Natural killer cell treated with Interleukin-12 subunit alpha and Interleukin-12 subunit beta and Interleukin-15 and Interleukin-18, amount 100 ng/mL, for 72 hours (primary cell): Measurements from ENCODE around the gene HIVEP1. TPM values are rescaled to one million over a fixed set of nuclear protein-coding genes. Genes with fewer than 3 reads are reported as not detected.

Source experiments
- ATAC-seq, 2 donors: fragments of 150-1000 bp; cut with Tn5 transposase in 1 of 2; sonication (Bioruptor Pico), chemical (Tn5 transposase) in 1 of 2; 2 replicates each; pipeline ENCODE4 v1.10.0; 2021
- DNase-seq: peaks from one replicate; pipeline ENCODE4 v3.0.0; 2022; ENCODE audit warnings: low spot score
- H3K27ac Mint-ChIP-seq, 2 donors: 1 replicate in 1 of 2; 2 replicates in 1 of 2; pipeline ENCODE4 v1.8.0; 2022; ENCODE audit warnings: mixed read lengths in 2 of 2, mild to moderate bottlenecking in 1 of 2, moderate library complexity in 1 of 2
- H3K27me3 Mint-ChIP-seq, 2 donors: 1 replicate in 1 of 2; 2 replicates in 1 of 2; pipeline ENCODE4 v1.8.0; 2022; ENCODE audit warnings: mixed read lengths in 2 of 2
- H3K36me3 Mint-ChIP-seq: one replicate; pipeline ENCODE4 v1.8.0; 2022; ENCODE audit warnings: mixed read lengths
- H3K4me1 Mint-ChIP-seq, 2 donors: 1 replicate in 1 of 2; 2 replicates in 1 of 2; pipeline ENCODE4 v1.8.0; 2022; ENCODE audit warnings: low read depth in 2 of 2, mixed read lengths in 2 of 2, mild to moderate bottlenecking in 1 of 2
- H3K4me3 Mint-ChIP-seq: one replicate; pipeline ENCODE4 v1.8.0; 2022; ENCODE audit warnings: mixed read lengths
- H3K9me3 Mint-ChIP-seq: 2 replicates; pipeline ENCODE4 v1.8.0; 2022; ENCODE audit warnings: mixed read lengths
- total RNA-seq, 2 donors: library from RNA; stranded (reverse); gene quantifications; one replicate each; pipeline ENCODE4 v1.2.3, GENCODE V29; 2022

The HIVEP1 gene
- total RNA-seq, 2 donors from 2014 or later: 28.3 to 39.4 TPM

GRCh38 chr6:12078014-12078413 lies 65.9 kb downstream of the HIVEP1 start:
- Mint-ChIP-seq H3K4me3 (no peak overlapping the region), H3K9me3 (no peaks in the 10 kb centered on the region), H3K27ac (no peak overlapping the region), H3K4me1 (peaks cover 13 to 20% of the 10 kb centered on the region in 2 donors), H3K36me3 (no peaks in the 10 kb centered on the region), H3K27me3 (no peaks in the 10 kb centered on the region)
- no peak for ATAC-seq
- DNase-seq: no peak

DNA sequence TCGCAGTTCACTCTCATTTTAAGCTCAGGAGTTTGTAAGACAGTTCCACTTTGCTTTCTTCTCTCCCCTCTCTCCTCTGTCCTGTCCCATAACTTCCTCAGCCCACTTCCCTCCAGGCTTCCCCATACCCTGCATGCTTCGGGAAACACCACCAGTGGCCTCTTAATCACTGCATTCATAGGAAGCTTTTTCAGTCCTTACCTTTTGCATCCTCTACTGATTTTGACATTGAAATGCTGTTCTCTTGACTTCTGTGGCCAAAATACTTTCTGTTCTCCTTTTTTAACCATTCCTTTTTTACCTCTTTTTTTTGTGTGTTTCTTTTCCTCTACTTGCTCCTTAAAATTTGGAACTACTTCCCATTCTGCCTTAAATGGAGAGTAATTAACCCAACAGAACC lies 69.7 kb downstream of the HIVEP1 start:
- H3K4me1 Mint-ChIP-seq: peaks cover 28 to 29% of the 10 kb centered on the region in 2 donors
- DNase-seq (no peak), ATAC-seq (no peak)
- H3K4me3 Mint-ChIP-seq: no peak overlapping the region
- no peaks in the 10 kb centered on the region for H3K9me3 Mint-ChIP-seq
- H3K36me3 Mint-ChIP-seq: no peaks in the 10 kb centered on the region
- H3K27me3 Mint-ChIP-seq: no peaks in the 10 kb centered on the region
- H3K27ac Mint-ChIP-seq: peak overlapping the region in 1 of 2 donors; percentile 12

- Mint-ChIP-seq H3K4me1 (peaks cover 25 to 29% of the 10 kb centered on the region in 2 donors), H3K36me3 (no peaks in the 10 kb centered on the region), H3K9me3 (no peaks in the 10 kb centered on the region), H3K27ac (no peak overlapping the region), H3K4me3 (no peak overlapping the region), H3K27me3 (no peaks in the 10 kb centered on the region)
- ATAC-seq (no peak), DNase-seq (no peak)
These were observed 70.3 kb downstream of the HIVEP1 start for GRCh38 chr6:12082368-12082767.

- DNase-seq (no peak), ATAC-seq (no peak)
- no peaks in the 10 kb centered on the region for H3K36me3 Mint-ChIP-seq
- H3K27me3 Mint-ChIP-seq: no peaks in the 10 kb centered on the region
- H3K27ac Mint-ChIP-seq: no peak overlapping the region
- H3K9me3 Mint-ChIP-seq: no peaks in the 10 kb centered on the region
- H3K4me1 Mint-ChIP-seq: peaks cover 23 to 29% of the 10 kb centered on the region in 2 donors
- H3K4me3 Mint-ChIP-seq: no peak overlapping the region
These were observed 71.2 kb downstream of the HIVEP1 start for GRCh38 chr6:12083302-12083701.

- Mint-ChIP-seq H3K4me1 (peaks cover 26 to 29% of the 10 kb centered on the region in 2 donors), H3K36me3 (no peaks in the 10 kb centered on the region), H3K27ac (no peak overlapping the region), H3K9me3 (no peaks in the 10 kb centered on the region), H3K4me3 (no peak overlapping the region), H3K27me3 (no peaks in the 10 kb centered on the region)
- no peak for ATAC-seq
- no peak for DNase-seq
These were observed 71.7 kb downstream of the HIVEP1 start for GRCh38 chr6:12083763-12084162.

- H3K27me3 Mint-ChIP-seq: no peaks in the 10 kb centered on the region
- no peak overlapping the region for H3K4me3 Mint-ChIP-seq
- ATAC-seq: no peak
- peak overlapping the region in 1 of 2 donors; percentile 54 for H3K27ac Mint-ChIP-seq
- H3K4me1 Mint-ChIP-seq: peaks cover 28 to 32% of the 10 kb centered on the region in 2 donors
- no peaks in the 10 kb centered on the region for H3K9me3 Mint-ChIP-seq
- H3K36me3 Mint-ChIP-seq: no peaks in the 10 kb centered on the region
- DNase-seq: no peak
These were observed 72.6 kb downstream of the HIVEP1 start for GRCh38 chr6:12084681-12085080.

GRCh38 chr6:12088531-12088930 lies 76.4 kb downstream of the HIVEP1 start:
- no peak for DNase-seq
- H3K4me3 Mint-ChIP-seq: no peak overlapping the region
- peaks cover 13 to 14% of the 10 kb centered on the region in 2 donors for H3K4me1 Mint-ChIP-seq
- ATAC-seq: no peak
- H3K27ac Mint-ChIP-seq: no peak overlapping the region
- H3K36me3 Mint-ChIP-seq: no peaks in the 10 kb centered on the region
- H3K9me3 Mint-ChIP-seq: no peaks in the 10 kb centered on the region
- H3K27me3 Mint-ChIP-seq: no peaks in the 10 kb centered on the region

- H3K36me3 Mint-ChIP-seq: no peaks in the 10 kb centered on the region
These were observed 78.6 kb downstream of the HIVEP1 start for GRCh38 chr6:12090714-12091113.

DNA sequence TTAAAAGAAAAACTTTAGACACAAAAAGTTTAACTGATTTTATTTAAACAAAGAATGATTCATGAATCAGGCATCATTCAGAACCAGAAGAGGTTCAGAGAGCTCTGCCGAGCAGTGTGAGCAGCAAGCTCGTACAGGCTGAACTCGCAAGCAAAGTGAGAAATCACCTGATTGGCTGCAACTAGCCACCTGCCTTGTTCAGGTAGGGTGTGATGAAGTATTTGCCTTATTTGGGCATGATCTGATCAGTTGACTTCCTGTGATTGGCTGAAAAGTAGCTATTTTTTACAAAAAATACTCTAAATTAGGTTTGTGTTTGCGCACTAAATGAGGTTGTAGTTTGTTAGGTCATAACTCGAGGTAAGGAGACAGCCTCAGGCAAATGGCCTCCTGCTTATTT lies 80.7 kb downstream of the HIVEP1 start:
- DNase-seq (no peak), ATAC-seq (no peak)
- H3K27me3 Mint-ChIP-seq: no peaks in the 10 kb centered on the region
- H3K36me3 Mint-ChIP-seq: no peaks in the 10 kb centered on the region
- H3K9me3 Mint-ChIP-seq: no peaks in the 10 kb centered on the region
- H3K4me1 Mint-ChIP-seq: peaks cover 11 to 12% of the 10 kb centered on the region in 2 donors
- no peak overlapping the region for H3K4me3 Mint-ChIP-seq
- H3K27ac Mint-ChIP-seq: no peak overlapping the region

More at GRCh38 chr6:12090714-12091113, 78.6 kb downstream of the HIVEP1 start:
- DNase-seq: no peak
- Mint-ChIP-seq H3K4me3 (no peak overlapping the region), H3K27ac (no peak overlapping the region), H3K4me1 (peaks cover 11% of the 10 kb centered on the region in 2 donors), H3K27me3 (no peaks in the 10 kb centered on the region), H3K9me3 (no peaks in the 10 kb centered on the region)
- ATAC-seq: no peak

GRCh38 chr6:12094689-12095088 lies 82.6 kb downstream of the HIVEP1 start:
- H3K4me3 Mint-ChIP-seq: no peak overlapping the region
- no peak for ATAC-seq
- H3K27me3 Mint-ChIP-seq: no peaks in the 10 kb centered on the region
- H3K9me3 Mint-ChIP-seq: no peaks in the 10 kb centered on the region
- no peak for DNase-seq
- peaks cover 8 to 9% of the 10 kb centered on the region in 2 donors for H3K4me1 Mint-ChIP-seq
- H3K36me3 Mint-ChIP-seq: peaks cover 6% of the 10 kb centered on the region
- H3K27ac Mint-ChIP-seq: peak overlapping the region in 1 of 2 donors; percentile 30

DNA sequence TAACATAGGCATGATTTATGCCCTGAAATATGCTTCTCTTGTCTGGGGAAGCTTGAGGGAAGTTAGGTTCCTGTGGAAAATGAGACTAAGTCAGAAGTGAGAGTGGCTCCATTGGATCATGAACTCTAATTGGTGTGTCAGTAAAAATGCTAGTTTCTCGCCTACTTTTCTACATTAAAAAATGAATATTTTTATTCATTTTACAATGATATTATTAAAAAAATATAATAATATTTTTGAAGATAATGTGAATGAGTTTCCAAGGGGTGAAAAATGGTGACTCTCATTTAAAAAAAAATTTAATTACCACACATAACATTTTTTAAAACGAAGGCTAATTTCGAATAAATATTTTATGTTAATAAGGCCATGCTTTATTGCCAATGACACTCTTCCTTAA lies 84.2 kb downstream of the HIVEP1 start:
- Mint-ChIP-seq H3K27me3 (no peaks in the 10 kb centered on the region), H3K27ac (no peak overlapping the region), H3K9me3 (no peaks in the 10 kb centered on the region), H3K4me3 (no peak overlapping the region), H3K36me3 (peaks cover 6% of the 10 kb centered on the region), H3K4me1 (peaks cover 8 to 9% of the 10 kb centered on the region in 2 donors)
- DNase-seq: no peak
- ATAC-seq: no peak

DNA sequence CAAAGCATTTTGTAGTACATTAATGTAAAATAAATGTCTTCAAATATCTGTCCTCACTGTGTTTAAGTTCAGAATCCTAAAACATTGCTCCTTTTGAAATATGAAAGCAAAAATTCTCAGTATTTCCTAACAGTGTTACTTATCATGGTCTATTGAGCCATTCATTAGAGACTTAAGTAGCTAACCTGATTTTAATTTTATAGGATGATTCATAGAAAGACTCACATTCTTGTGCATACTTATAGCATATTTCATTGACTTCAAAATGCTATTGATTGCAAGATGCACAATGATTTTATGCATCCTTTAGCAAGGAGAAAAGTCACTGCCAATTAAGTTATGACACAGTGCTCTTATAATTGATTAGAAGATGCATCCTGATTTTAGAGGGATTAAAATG lies 85.7 kb downstream of the HIVEP1 start:
- H3K9me3 Mint-ChIP-seq: no peaks in the 10 kb centered on the region
- H3K4me3 Mint-ChIP-seq: no peak overlapping the region
- H3K27ac Mint-ChIP-seq: no peak overlapping the region
- H3K27me3 Mint-ChIP-seq: no peaks in the 10 kb centered on the region
- no peak for DNase-seq
- H3K4me1 Mint-ChIP-seq: peaks cover 13 to 14% of the 10 kb centered on the region in 2 donors
- no peak for ATAC-seq
- H3K36me3 Mint-ChIP-seq: peaks cover 6% of the 10 kb centered on the region

- Mint-ChIP-seq H3K9me3 (no peaks in the 10 kb centered on the region), H3K27me3 (no peaks in the 10 kb centered on the region)
These were observed 87.7 kb downstream of the HIVEP1 start for GRCh38 chr6:12099623-12100338.

DNA sequence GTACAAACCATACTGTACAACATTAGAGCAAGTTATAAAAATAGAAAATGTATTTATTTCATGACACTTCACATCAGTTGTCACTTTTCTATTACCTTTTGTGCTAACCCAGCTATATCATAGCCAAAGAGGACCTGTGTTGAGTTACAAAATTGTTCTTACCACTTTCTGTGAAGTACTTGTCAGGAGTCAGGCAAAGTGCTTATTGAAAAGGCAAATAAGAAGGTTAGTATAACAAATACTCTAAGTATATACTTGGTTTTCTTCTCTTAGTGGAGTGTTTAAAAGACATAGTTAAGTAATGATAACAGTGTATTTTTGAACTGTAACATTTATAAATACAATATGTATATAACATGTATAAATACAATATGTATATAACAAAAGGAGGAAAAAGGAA lies 88.9 kb downstream of the HIVEP1 start:
- peaks cover 6% of the 10 kb centered on the region for H3K36me3 Mint-ChIP-seq
- H3K9me3 Mint-ChIP-seq: no peaks in the 10 kb centered on the region
- H3K4me1 Mint-ChIP-seq: peaks cover 7 to 10% of the 10 kb centered on the region in 2 donors
- H3K4me3 Mint-ChIP-seq: no peak overlapping the region
- DNase-seq (no peak), ATAC-seq (no peak)
- no peak overlapping the region for H3K27ac Mint-ChIP-seq
- no peaks in the 10 kb centered on the region for H3K27me3 Mint-ChIP-seq

More at GRCh38 chr6:12099623-12100338, 87.7 kb downstream of the HIVEP1 start:
- Mint-ChIP-seq H3K36me3 (peaks cover 6% of the 10 kb centered on the region), H3K4me1 (peaks cover 12 to 14% of the 10 kb centered on the region in 2 donors), H3K27ac (no peak overlapping the region), H3K4me3 (no peak overlapping the region)
- DNase-seq (no peak), ATAC-seq (no peak)
